Mucosa of descending colon (tissue), 3 donors: Measurements from ENCODE around the gene MRPS12. TPM values are rescaled to one million over a fixed set of nuclear protein-coding genes. Genes with fewer than 3 reads are reported as not detected.
"Not testable (repeated sequence)": the region's sequence is repeated elsewhere in the genome, so short reads cannot be mapped to it uniquely, and the experiment has no call there.

Experiments used
- ATAC-seq: fragments of 200-7000 bp; cut with Tn5 transposase; one replicate; pipeline ENCODE4 v1.9.1; 2020; ENCODE audit warnings: mild to moderate bottlenecking, moderate library complexity
- DNase-seq, 3 donors: peaks; one replicate each; pipeline ENCODE4 v3.0.0-alpha.2; 2020
- H3K36me3 ChIP-seq: fragments of 200-600 bp; one replicate; pipeline ENCODE4 v1.8.0; 2021; ENCODE audit warnings: low read depth, mild to moderate bottlenecking
- H3K4me1 ChIP-seq: fragments of 200-600 bp; one replicate; pipeline ENCODE4 v1.8.0; 2021; ENCODE audit warnings: low read depth, mild to moderate bottlenecking
- H3K4me3 ChIP-seq: fragments of 200-600 bp; one replicate; pipeline ENCODE4 v1.8.0; 2021; ENCODE audit warnings: mild to moderate bottlenecking
- H3K9me3 ChIP-seq: fragments of 200-600 bp; one replicate; pipeline ENCODE4 v1.8.0; 2021; ENCODE audit warnings: mild to moderate bottlenecking
- intact Hi-C, 2 donors: fragments of 100-400 bp; cut with DNase I in 1 of 2; cut with micrococcal nuclease in 1 of 2; formaldehyde crosslinking; loops; one replicate each; pipeline versions ENCODE4 v1.11.0 to v1.11.1; 2022; cut with DNase I, micrococcal nuclease
- total RNA-seq, 3 donors: library from RNA; stranded (reverse); fragmentation: NEBNext Ultra II Directional in 2 of 3; extraction: Animal tissue kit (Norgen Biotek cat#: 25700) in 2 of 3; gene quantifications; one replicate each; pipeline versions ENCODE4 v1.2.1 to v1.2.4, GENCODE V29; 2021 to 2023
- TF ChIP-seq, protein P1 (sequence below): fragments of 200-600 bp; IDR thresholded peaks from one replicate; pipeline ENCODE4 v1.8.0; 2022; ENCODE audit warnings: antibody characterized with exemption, mild to moderate bottlenecking
- donor health status: DM: no; HTN: no; CAD: no; lungs with moderate emphysema.
- donor health status: DM: no; HTN: no; CAD: no.
- donor health status: DM: no; HTN: yes; CAD: no.

Gene MRPS12
- total RNA-seq, 3 donors from 2014 or later: 28.0 to 43.3 (median 41.2) TPM

DNA sequence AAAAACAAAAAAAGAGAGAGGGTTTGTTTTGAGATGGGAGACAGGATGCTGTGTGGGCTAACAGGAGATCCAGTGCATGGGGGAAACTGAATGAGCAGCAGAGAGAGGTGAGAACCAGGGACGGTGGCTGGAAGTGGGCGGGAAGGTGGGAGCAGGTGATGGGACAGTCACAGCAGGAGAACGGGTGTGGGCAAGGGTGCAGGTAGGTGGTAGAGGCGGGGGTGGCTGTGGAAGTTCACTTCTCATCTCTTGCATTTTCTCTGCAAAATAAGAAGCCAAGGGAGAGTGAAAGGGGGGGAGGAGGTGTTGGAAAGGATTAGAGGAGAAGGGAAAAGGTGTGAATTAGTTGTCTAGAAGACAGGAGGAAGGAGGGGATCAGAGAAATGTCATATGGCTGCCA, 22.9 kb downstream of the MRPS12 start:
- TF ChIP-seq, protein P1, sequence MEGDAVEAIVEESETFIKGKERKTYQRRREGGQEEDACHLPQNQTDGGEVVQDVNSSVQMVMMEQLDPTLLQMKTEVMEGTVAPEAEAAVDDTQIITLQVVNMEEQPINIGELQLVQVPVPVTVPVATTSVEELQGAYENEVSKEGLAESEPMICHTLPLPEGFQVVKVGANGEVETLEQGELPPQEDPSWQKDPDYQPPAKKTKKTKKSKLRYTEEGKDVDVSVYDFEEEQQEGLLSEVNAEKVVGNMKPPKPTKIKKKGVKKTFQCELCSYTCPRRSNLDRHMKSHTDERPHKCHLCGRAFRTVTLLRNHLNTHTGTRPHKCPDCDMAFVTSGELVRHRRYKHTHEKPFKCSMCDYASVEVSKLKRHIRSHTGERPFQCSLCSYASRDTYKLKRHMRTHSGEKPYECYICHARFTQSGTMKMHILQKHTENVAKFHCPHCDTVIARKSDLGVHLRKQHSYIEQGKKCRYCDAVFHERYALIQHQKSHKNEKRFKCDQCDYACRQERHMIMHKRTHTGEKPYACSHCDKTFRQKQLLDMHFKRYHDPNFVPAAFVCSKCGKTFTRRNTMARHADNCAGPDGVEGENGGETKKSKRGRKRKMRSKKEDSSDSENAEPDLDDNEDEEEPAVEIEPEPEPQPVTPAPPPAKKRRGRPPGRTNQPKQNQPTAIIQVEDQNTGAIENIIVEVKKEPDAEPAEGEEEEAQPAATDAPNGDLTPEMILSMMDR: no peak
- DNase-seq (no peak), ATAC-seq (no peak)
- intact Hi-C loops: no loop called here
- Histone ChIP-seq H3K36me3 (no peaks in the 10 kb centered on the region), H3K4me1 (peaks cover 5% of the 10 kb centered on the region), H3K4me3 (no peak overlapping the region), H3K9me3 (no peaks in the 10 kb centered on the region)

DNA sequence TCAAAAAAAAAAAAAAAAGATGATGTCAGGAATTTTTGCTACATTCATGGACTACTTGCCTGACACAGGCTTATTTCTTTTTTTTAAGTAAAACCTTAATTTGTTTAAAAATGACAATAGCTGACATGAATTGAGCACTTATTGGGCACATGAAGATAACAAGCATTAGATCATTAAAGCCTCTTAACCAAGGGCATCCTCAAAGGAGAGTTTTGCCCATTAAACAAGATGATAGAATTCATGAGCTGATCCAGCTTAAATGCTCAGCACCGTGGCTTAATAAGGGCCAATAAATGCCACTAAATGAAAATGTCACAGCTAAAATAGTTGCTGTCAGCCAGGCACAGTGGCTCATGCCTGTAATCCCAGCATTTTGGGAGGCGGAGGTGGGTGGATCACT, 25.5 kb downstream of the MRPS12 start:
- H3K9me3 ChIP-seq: no peaks in the 10 kb centered on the region
- TF ChIP-seq, protein P1: no peak
- no peaks in the 10 kb centered on the region for H3K36me3 ChIP-seq
- intact Hi-C loops: no loop called here
- no peak for DNase-seq
- no peak overlapping the region for H3K4me3 ChIP-seq
- ATAC-seq: no peak
- no peaks in the 10 kb centered on the region for H3K4me1 ChIP-seq

DNA sequence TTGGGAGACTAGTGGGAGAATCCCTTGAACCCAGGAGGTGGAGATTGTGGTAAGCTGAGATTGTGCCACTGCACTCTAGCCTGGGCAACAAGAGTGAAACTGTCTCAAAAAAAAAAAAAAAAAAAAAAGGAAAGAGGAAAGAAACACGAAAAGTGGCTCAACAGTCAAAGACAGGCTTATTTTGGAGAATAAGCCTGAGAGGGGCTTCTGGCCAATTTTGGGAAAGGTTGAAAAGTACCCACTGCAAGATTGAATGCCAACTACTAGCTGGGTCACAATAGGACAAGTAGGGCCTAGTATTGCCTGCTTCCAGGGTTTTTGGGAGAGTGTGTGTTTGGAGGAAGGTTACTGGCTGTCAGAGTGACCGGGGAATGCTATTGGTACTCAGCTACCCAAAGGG, 27.6 kb downstream of the MRPS12 start:
- TF ChIP-seq, protein P1: no peak
- no peak for ATAC-seq
- Histone ChIP-seq H3K4me3 (no peak overlapping the region), H3K9me3 (no peaks in the 10 kb centered on the region), H3K4me1 (no peaks in the 10 kb centered on the region), H3K36me3 (no peaks in the 10 kb centered on the region)
- no peak for DNase-seq
- intact Hi-C loops: no loop called here

DNA sequence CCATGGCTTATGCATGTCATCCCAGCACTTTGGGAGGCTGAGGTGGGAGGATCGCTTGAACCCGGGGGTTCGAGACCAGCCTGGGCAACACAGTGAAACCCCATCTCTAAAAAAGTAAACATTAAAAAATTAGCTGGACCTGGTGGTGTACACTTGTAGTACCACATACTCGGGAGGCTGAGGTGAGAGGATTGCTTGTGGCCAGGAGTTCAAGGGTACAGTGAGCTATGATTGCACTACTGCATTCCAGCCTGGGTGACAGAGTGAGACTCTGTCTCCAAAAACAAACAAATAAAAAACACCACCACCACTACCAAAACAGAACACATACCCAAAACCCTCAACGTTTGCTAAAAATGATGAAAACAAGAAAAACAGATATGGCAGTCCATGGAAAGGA, 28.9 kb downstream of the MRPS12 start:
- intact Hi-C loops: no loop called here
- Histone ChIP-seq H3K4me1 (no peaks in the 10 kb centered on the region), H3K4me3 (no peak overlapping the region), H3K9me3 (no peaks in the 10 kb centered on the region), H3K36me3 (no peaks in the 10 kb centered on the region)
- TF ChIP-seq, protein P1: no peak
- ATAC-seq (no peak), DNase-seq (no peak)

DNA sequence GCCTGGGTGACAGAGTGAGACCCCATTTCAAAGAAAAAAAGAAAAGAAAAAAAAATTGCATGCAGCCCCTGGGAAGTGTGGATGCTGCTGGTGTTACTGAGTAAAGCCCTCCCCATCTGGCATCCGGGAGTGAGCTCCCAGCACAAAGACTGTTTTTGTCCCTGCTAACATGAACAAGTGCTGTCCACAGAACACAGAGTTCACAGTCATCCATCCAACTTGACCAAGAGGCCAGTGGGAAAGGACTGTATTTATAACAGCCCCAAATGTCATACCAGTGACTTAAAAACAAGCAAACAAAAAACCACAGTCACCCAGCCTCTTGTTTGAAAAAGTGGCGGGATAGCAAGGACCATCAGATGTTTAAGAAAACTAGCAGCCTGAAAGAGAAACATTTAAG, 34.0 kb downstream of the MRPS12 start:
- Histone ChIP-seq H3K9me3 (no peaks in the 10 kb centered on the region), H3K36me3 (no peaks in the 10 kb centered on the region), H3K4me3 (no peak overlapping the region), H3K4me1 (no peaks in the 10 kb centered on the region)
- ATAC-seq: no peak
- TF ChIP-seq, protein P1: no peak
- no peak for DNase-seq
- intact Hi-C loops: no loop called here

DNA sequence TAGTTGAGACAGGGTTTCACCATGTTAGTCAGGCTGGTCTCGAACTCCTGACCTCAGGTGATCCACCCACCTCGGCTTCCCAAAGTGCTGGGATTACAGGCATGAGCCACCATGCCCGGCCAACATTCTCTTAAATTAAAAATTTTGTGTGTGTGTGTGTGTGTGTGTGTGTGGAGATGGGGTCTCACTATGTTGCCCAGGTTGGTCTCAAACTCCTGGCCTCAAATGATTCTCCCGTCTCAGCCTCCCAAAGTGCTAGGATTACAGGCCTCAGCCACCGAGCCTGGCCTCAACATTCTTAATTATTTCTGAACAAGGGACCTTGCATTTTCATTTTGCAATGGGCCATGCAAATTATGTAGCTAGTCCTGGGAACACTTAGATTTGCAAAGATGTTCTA, 35.4 kb downstream of the MRPS12 start:
- H3K9me3 ChIP-seq, intact Hi-C loops, H3K4me1 ChIP-seq, DNase-seq, H3K4me3 ChIP-seq, H3K36me3 ChIP-seq, ATAC-seq: not testable (repeated sequence)
